ENCODE data around the gene STMN1. TPM values are rescaled to one million over a fixed set of nuclear protein-coding genes. Genes with fewer than 3 reads are reported as not detected.

STMN1 gene
- total and polyA plus RNA-seq, 2 experiments from 2014 or later = 227 to 1,890 TPM

DNA sequence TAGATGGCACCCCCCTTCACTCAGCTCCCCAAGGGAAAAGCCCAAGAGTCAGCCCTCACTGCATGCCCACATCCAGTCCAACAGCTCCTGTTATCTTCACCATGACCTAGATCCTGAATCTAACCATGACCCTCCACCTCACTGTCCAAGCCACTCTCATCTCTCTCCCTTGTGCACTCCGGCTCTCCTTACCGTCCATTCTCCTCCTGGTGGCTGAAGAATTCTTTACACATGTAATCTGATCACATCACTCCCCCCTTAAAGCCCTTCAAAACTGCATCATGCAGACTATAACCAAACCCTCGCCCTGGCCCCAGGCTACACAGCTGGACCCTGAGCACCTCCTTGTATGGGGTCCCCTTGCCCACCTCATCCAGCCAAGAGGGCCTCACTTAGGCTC lies 16.7 kb downstream of the STMN1 start:
- Histone ChIP-seq H3K4me2 (no peak overlapping the region), H3K27ac (ENCODE audit: low read depth) (no peak overlapping the region)
- no peaks in the 10 kb centered on the region for H3K36me3 Mint-ChIP-seq (ENCODE audit: low read depth)

DNA sequence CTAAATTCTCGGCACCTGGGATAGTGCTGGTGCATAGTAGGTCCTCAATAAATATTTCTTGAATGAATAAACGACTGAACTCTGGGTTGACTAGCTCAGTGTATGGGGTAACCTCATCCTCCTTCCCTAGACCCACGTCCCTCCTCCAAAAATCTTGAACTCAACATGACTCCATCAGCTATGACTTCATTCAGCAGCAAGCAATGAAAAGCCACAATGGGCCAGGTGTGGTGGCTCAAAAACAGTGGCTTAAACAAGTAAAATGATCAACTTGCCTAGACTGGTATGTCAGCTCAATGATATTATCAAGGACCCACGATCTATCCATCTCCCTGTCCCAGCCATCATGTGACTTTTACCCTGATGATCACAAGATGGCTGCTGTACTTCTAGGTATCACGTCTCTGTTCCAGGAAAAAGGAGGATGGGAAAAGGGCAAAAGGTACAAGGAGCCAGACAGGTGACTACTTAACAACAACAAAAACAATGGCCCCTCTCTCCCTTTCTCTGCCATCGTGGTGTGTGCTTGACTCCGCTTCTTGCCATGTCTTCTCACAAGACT lies 17.7 kb downstream of the STMN1 start:
- peaks cover 23% of the 10 kb centered on the region; the same call in 2 of the 3 replicates for H3K4me1 Mint-ChIP-seq
- H3K27me3 Mint-ChIP-seq (ENCODE audit: insufficient read depth, low read depth, poor library complexity) = peaks cover 9% of the 10 kb centered on the region
- H3F3A ChIP-seq (replicated peaks; ENCODE audit: low read depth) = no peaks in the 10 kb centered on the region
- DNase-seq (ENCODE audit: low spot score) = no peak
- H3K36me3 ChIP-seq (ENCODE audit: insufficient read depth) = no peaks in the 10 kb centered on the region
- H2AFZ ChIP-seq = no peak overlapping the region
- no peak overlapping the region for H3K27ac Mint-ChIP-seq
- H3K79me2 ChIP-seq (replicated peaks; ENCODE audit: insufficient read depth) = no peaks in the 10 kb centered on the region
- H3K4me2 ChIP-seq = no peak overlapping the region
- peaks cover 21% of the 10 kb centered on the region for H3K4me1 ChIP-seq (ENCODE audit: insufficient read depth)
- no peak for ATAC-seq
- no peaks in the 10 kb centered on the region for H3K9me3 Mint-ChIP-seq
- H3K36me3 Mint-ChIP-seq (ENCODE audit: low read depth) = no peaks in the 10 kb centered on the region
- no peaks in the 10 kb centered on the region for H3K9me2 ChIP-seq (ENCODE audit: insufficient read depth)
- H3K27me3 ChIP-seq (ENCODE audit: insufficient read depth) = no peaks in the 10 kb centered on the region
- H4K20me1 ChIP-seq (replicated peaks; ENCODE audit: insufficient read depth) = no peaks in the 10 kb centered on the region
- no peak overlapping the region for H3K27ac ChIP-seq (ENCODE audit: low read depth)
- H3K4me3 ChIP-seq = no peak overlapping the region
- no peak overlapping the region for H3K4me3 Mint-ChIP-seq
- TF ChIP-seq, protein P1, sequence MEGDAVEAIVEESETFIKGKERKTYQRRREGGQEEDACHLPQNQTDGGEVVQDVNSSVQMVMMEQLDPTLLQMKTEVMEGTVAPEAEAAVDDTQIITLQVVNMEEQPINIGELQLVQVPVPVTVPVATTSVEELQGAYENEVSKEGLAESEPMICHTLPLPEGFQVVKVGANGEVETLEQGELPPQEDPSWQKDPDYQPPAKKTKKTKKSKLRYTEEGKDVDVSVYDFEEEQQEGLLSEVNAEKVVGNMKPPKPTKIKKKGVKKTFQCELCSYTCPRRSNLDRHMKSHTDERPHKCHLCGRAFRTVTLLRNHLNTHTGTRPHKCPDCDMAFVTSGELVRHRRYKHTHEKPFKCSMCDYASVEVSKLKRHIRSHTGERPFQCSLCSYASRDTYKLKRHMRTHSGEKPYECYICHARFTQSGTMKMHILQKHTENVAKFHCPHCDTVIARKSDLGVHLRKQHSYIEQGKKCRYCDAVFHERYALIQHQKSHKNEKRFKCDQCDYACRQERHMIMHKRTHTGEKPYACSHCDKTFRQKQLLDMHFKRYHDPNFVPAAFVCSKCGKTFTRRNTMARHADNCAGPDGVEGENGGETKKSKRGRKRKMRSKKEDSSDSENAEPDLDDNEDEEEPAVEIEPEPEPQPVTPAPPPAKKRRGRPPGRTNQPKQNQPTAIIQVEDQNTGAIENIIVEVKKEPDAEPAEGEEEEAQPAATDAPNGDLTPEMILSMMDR (conservative IDR thresholded peaks at IDR 0.05; ENCODE audit: low read depth in 2 of 2) = no peak
- no peak for TF ChIP-seq ZNF331 (CRISPR knock-in tag; IDR thresholded peaks at IDR 0.05; ENCODE audit: low read depth)
- TF ChIP-seq STAT1 (IDR thresholded peaks at IDR 0.05; ENCODE audit: unreplicated experiment) = no peak
- no peak for TF ChIP-seq EZH2 (IDR thresholded peaks at IDR 0.05; ENCODE audit: low read depth, unreplicated experiment)
- TF ChIP-seq, protein P2, sequence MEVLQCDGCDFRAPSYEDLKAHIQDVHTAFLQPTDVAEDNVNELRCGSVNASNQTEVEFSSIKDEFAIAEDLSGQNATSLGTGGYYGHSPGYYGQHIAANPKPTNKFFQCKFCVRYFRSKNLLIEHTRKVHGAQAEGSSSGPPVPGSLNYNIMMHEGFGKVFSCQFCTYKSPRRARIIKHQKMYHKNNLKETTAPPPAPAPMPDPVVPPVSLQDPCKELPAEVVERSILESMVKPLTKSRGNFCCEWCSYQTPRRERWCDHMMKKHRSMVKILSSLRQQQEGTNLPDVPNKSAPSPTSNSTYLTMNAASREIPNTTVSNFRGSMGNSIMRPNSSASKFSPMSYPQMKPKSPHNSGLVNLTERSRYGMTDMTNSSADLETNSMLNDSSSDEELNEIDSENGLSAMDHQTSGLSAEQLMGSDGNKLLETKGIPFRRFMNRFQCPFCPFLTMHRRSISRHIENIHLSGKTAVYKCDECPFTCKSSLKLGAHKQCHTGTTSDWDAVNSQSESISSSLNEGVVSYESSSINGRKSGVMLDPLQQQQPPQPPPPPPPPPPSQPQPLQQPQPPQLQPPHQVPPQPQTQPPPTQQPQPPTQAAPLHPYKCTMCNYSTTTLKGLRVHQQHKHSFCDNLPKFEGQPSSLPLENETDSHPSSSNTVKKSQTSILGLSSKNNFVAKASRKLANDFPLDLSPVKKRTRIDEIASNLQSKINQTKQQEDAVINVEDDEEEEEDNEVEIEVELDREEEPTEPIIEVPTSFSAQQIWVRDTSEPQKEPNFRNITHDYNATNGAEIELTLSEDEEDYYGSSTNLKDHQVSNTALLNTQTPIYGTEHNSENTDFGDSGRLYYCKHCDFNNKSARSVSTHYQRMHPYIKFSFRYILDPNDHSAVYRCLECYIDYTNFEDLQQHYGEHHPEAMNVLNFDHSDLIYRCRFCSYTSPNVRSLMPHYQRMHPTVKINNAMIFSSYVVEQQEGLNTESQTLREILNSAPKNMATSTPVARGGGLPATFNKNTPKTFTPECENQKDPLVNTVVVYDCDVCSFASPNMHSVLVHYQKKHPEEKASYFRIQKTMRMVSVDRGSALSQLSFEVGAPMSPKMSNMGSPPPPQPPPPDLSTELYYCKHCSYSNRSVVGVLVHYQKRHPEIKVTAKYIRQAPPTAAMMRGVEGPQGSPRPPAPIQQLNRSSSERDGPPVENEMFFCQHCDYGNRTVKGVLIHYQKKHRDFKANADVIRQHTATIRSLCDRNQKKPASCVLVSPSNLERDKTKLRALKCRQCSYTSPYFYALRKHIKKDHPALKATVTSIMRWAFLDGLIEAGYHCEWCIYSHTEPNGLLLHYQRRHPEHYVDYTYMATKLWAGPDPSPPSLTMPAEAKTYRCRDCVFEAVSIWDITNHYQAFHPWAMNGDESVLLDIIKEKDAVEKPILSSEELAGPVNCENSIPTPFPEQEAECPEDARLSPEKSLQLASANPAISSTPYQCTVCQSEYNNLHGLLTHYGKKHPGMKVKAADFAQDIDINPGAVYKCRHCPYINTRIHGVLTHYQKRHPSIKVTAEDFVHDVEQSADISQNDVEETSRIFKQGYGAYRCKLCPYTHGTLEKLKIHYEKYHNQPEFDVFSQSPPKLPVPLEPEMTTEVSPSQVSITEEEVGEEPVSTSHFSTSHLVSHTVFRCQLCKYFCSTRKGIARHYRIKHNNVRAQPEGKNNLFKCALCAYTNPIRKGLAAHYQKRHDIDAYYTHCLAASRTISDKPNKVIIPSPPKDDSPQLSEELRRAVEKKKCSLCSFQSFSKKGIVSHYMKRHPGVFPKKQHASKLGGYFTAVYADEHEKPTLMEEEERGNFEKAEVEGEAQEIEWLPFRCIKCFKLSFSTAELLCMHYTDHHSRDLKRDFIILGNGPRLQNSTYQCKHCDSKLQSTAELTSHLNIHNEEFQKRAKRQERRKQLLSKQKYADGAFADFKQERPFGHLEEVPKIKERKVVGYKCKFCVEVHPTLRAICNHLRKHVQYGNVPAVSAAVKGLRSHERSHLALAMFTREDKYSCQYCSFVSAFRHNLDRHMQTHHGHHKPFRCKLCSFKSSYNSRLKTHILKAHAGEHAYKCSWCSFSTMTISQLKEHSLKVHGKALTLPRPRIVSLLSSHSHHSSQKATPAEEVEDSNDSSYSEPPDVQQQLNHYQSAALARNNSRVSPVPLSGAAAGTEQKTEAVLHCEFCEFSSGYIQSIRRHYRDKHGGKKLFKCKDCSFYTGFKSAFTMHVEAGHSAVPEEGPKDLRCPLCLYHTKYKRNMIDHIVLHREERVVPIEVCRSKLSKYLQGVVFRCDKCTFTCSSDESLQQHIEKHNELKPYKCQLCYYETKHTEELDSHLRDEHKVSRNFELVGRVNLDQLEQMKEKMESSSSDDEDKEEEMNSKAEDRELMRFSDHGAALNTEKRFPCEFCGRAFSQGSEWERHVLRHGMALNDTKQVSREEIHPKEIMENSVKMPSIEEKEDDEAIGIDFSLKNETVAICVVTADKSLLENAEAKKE (CRISPR knock-in tag; IDR thresholded peaks at IDR 0.05) = no peak
- TF ChIP-seq CREB1 (CRISPR knock-in tag; IDR thresholded peaks at IDR 0.05; ENCODE audit: low read depth) = no peak
- TF ChIP-seq POLR2AphosphoS5 (IDR thresholded peaks at IDR 0.05; ENCODE audit: low read depth) = no peak

More for the DNA sequence above, 16.7 kb downstream of the STMN1 start:
- Histone ChIP-seq H3K36me3 (ENCODE audit: insufficient read depth) (no peaks in the 10 kb centered on the region), H3F3A (replicated peaks; ENCODE audit: low read depth) (no peaks in the 10 kb centered on the region), H3K4me3 (no peak overlapping the region), H3K27me3 (ENCODE audit: insufficient read depth) (no peaks in the 10 kb centered on the region), H3K4me1 (ENCODE audit: insufficient read depth) (peaks cover 21% of the 10 kb centered on the region), H4K20me1 (replicated peaks; ENCODE audit: insufficient read depth) (no peaks in the 10 kb centered on the region), H2AFZ (no peak overlapping the region), H3K79me2 (replicated peaks; ENCODE audit: insufficient read depth) (no peaks in the 10 kb centered on the region), H3K9me2 (ENCODE audit: insufficient read depth) (no peaks in the 10 kb centered on the region)
- ATAC-seq (no peak), DNase-seq (ENCODE audit: low spot score) (peak; percentile 33)
- Mint-ChIP-seq H3K27me3 (ENCODE audit: insufficient read depth, low read depth, poor library complexity) (peaks cover 9% of the 10 kb centered on the region), H3K27ac (no peak overlapping the region), H3K4me3 (no peak overlapping the region), H3K4me1 (peaks cover 23% of the 10 kb centered on the region; the same call in 2 of the 3 replicates), H3K9me3 (no peaks in the 10 kb centered on the region)
- TF ChIP-seq, protein P1 (conservative IDR thresholded peaks at IDR 0.05; ENCODE audit: low read depth in 2 of 2) = peak; percentile 13 to 15; a peak in 2 of 4 replicates
- no peak for TF ChIP-seq EZH2 (IDR thresholded peaks at IDR 0.05; ENCODE audit: low read depth, unreplicated experiment)

Measured in GM23338 (cell line).